HS-27A (cell line): ENCODE results near the gene C9orf85.

ENCODE experiments used
- DNase-seq: peaks from one replicate; pipeline ENCODE4 v3.0.0-alpha.2; 2012; ENCODE audit warnings: low read depth, missing footprints

C9orf85 gene

DNA sequence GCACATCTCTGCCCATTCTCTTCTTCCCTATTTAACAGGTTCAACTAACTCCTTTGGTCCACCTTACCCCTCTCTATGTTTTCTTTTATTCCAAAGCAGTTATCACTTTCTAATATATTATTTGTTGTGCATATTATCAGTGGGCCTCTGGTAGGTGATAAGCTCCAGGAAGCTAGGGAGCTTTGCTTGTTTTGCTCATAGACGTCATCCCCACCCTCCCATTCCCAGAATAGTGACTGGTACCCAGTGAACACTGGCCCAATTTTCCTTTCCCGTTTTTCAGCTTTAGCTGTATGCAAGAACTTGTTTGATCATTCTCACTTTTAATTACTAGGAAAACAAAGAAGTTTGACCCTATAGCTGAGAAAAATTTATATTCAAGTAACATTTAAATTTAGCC is 7.4 kb upstream of the C9orf85 start:
- no peak for DNase-seq

GRCh38 chr9:71908825-71909224 is 2.6 kb upstream of the C9orf85 start:
- no peak for DNase-seq

- no peak for DNase-seq
These were observed 1.4 kb upstream of the C9orf85 start for GRCh38 chr9:71909887-71910649.

DNA sequence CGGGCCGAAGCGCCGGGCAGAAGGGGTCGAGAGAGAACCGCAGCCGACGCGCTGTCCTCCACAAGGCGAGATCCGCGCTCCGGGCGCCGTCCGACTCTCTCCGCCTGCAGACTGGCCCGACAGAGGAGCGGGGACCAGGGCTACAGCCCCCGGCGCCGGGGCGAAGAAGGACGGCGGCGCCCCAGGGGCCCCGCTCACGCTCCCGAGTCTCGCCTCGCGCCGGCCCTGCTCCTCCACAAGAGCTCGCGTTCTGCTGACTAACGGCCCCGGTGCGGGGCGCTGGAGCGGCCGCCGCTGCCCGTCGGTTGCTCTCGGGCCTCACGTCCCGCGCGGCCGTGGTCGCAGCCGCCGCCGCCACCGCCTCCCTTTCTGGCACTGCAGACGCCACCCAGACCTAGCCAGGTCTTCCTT is 784 bp upstream of the C9orf85 start:
- DNase-seq: no peak

DNA sequence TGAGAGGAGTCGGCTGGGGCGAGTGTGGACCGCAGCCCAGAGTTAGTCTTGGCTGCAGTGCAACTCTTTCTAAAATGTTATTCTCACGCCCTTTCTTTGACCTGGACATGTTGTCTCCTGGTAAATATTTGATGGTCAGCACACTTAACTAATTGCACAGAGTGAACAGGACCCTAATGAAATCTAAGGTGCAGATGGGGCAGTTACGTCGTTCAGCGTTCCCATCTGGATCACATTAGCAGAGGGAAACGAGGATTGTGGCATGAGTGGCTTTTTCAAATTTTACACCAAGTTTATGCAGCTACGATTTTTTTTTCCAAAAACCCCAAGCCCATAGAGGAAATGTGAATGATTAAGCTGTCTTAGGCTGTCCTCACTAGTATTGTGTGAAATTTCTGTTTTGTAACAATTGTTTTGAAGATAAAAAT is 483 bp downstream of the C9orf85 start:
- no peak for DNase-seq

DNA sequence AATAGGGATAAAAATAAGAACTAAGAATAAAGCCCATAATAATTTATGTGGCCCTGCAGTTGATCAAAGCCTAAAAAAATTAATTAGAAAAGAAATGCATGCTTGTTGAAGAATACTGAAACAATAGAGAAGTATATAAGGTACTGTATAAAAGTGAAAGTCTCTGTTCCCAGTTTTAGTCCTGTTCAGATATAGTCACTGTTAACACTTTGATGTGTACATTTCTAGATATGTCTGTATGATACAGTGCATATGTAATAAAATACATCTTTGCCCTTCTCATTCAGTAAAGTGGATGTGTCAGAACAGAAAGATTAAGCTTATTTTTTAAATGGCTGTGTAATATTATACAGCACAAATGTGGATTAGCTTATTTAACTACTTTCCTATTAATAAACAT is 4.1 kb downstream of the C9orf85 start:
- no peak for DNase-seq

DNA sequence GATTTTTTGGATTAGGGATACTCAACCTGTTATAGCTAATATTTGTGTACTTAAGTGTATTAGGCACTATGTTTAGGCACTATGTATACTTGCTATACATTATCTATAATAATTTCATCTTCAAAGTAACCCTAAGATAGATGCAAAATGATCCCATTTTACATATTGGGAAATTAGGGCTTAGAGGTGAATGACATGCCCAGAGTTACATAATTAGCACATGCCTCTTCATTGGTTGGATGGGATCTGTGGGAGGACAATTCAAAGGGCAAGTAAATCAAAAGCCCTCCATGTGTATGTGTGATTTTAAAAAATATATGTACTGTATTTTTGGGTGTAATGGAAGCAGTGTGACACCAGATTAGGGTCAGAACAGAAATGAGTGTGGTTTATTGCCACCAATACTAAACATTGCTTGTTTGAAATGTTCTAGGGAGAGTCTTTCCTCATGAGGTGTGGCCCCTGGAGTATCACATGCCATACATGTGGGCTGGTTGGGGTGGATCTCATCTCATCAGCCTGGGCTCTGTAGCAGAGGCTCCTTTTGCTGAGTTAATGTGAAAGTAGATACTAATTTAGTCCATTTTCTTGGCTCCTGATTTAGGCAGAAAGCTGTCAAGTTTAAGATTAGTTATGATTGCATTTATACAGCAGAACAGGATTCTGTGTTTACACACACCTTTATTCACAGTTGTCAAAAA is 5.5 kb downstream of the C9orf85 start:
- DNase-seq: no peak

GRCh38 chr9:71918419-71918818 is 7.0 kb downstream of the C9orf85 start:
- no peak for DNase-seq

- DNase-seq: no peak
These were observed 9.2 kb downstream of the C9orf85 start for GRCh38 chr9:71920456-71921189.

DNA sequence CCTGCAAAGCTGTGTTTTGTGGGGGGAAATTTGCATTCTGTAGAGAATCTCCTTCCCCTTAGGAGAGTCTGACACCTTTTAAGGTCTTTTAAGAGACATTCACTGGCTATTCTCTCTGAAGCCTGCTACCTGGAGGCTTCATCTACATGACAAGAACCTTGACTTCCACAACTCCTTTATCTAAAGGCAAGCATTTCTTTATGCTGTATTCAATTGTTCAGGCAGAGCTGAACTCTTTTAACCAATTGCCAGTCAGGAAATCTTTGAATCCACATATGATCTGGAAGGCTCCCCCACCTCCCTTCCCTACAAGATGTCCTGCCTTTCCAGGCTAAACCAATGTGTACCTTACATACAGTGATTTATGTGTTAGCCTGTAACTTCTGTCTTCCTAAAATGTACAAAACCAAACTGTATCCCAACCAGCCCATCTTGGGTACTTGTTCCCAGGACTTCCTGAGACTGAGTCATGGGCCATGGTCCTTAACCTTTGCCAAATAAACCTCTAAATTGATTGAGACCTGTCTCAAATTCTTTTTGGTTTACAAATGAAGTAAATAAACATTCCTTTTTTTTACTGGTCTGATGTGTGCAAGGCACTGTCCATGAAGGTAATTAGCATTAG is 9.9 kb downstream of the C9orf85 start:
- no peak for DNase-seq

GRCh38 chr9:71924576-71924975 is 13.1 kb downstream of the C9orf85 start:
- DNase-seq: no peak

DNA sequence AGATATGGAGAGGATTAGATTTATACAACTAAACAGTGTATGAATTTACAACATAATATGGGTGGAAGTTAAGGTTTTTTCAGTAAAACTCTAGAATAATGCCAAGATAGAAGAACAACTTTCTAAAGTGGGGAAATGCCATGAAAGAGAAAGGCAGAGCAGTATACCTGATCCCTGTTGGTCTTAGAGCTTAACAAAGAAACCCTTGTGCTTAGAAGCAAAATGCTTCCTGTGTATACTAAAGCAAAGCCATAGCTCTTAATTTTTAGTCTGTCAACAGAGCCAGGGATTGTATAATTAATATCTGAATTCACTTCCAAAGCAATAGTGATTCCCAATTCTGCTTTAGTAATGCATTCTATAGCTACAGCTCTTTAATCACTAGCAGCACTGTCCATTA is 14.4 kb downstream of the C9orf85 start:
- DNase-seq: no peak

GRCh38 chr9:71928376-71928775 is 16.9 kb downstream of the C9orf85 start:
- no peak for DNase-seq

DNA sequence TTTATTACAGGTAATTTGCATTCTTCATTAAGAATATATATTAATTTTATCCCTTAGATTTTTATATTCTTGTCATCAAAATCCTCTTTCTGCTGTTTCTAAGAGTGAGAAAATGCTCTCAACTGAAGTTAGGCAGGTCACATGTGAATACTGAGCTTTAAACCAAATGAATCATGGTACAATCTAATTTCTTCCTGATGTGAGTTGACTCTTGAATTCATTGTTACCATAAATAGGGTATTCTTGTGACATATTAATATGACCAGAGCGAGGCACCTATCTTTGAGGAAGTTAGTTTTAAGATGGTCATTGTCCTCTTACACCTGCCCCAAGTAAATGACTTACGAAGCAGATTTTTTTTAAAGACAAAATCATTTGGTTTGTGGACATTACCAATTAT is 17.4 kb downstream of the C9orf85 start:
- no peak for DNase-seq

GRCh38 chr9:71929223-71929622 is 17.8 kb downstream of the C9orf85 start:
- DNase-seq: no peak

GRCh38 chr9:71929791-71930440 is 18.5 kb downstream of the C9orf85 start:
- no peak for DNase-seq

DNA sequence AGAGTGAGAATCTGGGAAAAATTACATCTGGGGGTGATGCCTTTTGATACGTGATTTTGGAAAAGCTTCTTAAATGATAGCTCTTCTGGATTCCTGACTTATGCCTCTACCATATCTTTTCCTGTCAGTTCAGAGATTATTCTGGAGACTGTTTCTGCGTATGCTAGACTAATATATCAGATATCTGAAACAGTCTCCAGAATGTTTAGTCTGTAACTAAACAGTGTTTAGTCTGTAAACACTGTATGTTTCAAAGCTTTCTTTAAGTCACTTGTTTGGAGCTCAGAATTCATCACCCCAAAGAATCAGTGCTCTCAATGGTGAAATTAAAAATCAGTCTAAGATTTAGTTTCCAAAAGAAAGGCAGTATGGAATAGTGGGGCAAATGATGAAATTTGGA is 19.7 kb downstream of the C9orf85 start:
- no peak for DNase-seq

DNA sequence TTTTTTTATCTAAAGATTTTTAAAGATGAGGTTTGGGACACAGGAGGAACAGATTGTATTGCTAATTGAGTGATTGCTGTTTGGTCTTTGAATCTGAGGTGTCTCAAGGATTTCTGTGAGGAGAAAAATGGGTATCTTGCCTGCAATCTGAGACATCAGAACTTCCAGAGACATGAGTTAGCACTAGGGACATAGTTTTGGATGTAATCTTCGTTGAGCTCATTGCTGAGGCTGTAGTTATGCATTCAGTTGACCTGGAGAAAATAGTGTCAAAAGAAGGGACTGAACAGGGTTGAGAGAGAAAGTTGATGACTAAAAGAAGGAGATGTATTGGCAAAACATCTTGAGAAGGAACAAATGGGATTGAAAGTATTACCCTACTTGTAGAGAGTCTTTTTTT is 24.6 kb downstream of the C9orf85 start:
- no peak for DNase-seq

- DNase-seq: no peak
These were observed 25.7 kb downstream of the C9orf85 start for GRCh38 chr9:71937070-71937625.

DNA sequence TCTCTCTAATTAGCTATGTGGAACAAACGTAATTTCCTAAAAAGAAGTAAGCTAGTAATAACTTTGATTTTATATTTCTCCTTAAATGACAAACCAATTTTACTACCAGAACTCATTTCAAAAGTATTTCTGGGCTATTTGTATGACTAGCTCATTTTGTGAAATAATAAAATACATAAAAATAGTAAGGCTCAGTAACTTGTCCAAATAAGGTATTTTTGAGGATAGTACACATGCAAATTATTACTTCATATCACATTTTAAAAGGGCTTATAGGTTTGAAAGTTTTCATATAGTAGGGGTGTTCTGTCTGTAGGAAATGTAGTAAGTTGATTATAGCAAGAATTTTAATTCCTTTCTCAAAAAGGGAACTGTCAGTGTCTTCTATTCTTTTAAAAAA is 26.5 kb downstream of the C9orf85 start:
- DNase-seq: no peak

DNA sequence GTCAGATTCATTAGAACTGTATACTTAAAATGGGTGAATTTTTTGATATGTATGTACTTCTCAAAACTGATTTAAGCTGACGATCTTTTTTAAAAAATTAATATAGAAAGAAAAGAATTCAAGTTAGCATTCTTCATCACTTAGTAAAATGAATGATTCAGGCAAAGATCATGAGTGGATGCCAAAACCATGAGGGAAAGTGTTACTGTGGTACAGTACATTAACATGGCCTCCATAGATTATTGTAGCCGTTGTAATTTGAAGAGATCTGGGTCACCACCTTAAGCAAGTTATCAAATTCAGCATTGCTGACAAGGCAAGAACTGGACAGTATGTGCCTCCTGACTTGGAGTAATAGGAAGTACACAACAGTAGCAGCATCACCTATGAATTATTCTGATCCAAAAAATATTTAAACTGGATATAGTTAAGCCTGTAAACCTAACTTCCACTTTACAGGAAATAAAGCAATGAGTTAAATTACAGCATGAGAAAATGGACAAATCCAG is 29.7 kb downstream of the C9orf85 start:
- DNase-seq: no peak
